Loucy (cell line): ENCODE data around the gene CUL9.

Experiments used
- H2AFZ ChIP-seq: fragments of 200-600 bp; sonication (generic); 2 replicates; pipeline ENCODE4 v1.6.0; 2016; ENCODE audit warnings: antibody characterized with exemption, mild to moderate bottlenecking, low read length, moderate library complexity
- H3F3A ChIP-seq: fragments of 200-600 bp; 2 replicates; pipeline ENCODE4 v1.6.0; 2016; ENCODE audit warnings: antibody characterized with exemption, low read depth, mild to moderate bottlenecking
- H3K27me3 ChIP-seq: fragments of 200-600 bp; sonication (generic); 2 replicates; pipeline ENCODE4 v1.6.1; 2014; ENCODE audit warnings: low read length, mild to moderate bottlenecking; ENCODE audit not compliant: insufficient read depth, poor library complexity, severe bottlenecking
- H3K36me3 ChIP-seq: fragments of 200-600 bp; sonication (generic); 2 replicates; pipeline ENCODE4 v1.6.1; 2016; ENCODE audit warnings: low read length; ENCODE audit not compliant: insufficient read depth
- H3K4me1 ChIP-seq: fragments of 200-600 bp; sonication (generic); 2 replicates; pipeline ENCODE4 v1.5.1; 2014; ENCODE audit warnings: low read length, mild to moderate bottlenecking; ENCODE audit not compliant: insufficient read depth, poor library complexity, severe bottlenecking
- H3K4me2 ChIP-seq: fragments of 200-600 bp; sonication (generic); 2 replicates; pipeline ENCODE4 v1.6.0; 2014; ENCODE audit warnings: antibody characterized with exemption, low read length, low read depth, mild to moderate bottlenecking; ENCODE audit not compliant: poor library complexity, severe bottlenecking
- H3K4me3 ChIP-seq: fragments of 200-600 bp; sonication (generic); 2 replicates; pipeline ENCODE4 v1.5.1; 2014; ENCODE audit warnings: low read length, mild to moderate bottlenecking, mixed read lengths; ENCODE audit not compliant: poor library complexity, severe bottlenecking
- H3K79me2 ChIP-seq: fragments of 200-600 bp; sonication (generic); 2 replicates; pipeline ENCODE4 v1.6.1; 2014; ENCODE audit warnings: low read length; ENCODE audit not compliant: insufficient read depth
- H3K9ac ChIP-seq: fragments of 200-600 bp; sonication (generic); 2 replicates; pipeline ENCODE4 v1.6.0; 2014; ENCODE audit warnings: mild to moderate bottlenecking, low read depth, low read length, moderate library complexity; ENCODE audit not compliant: poor library complexity, severe bottlenecking
- H3K9me2 ChIP-seq: fragments of 200-600 bp; sonication (generic); replicated peaks from 2 replicates; pipeline ENCODE4 v1.6.1; 2016; ENCODE audit warnings: low read depth, low read length, mixed read lengths
- H3K9me3 ChIP-seq: fragments of 200-600 bp; sonication (generic); 2 replicates; pipeline ENCODE4 v1.6.1; 2014; ENCODE audit warnings: mild to moderate bottlenecking, antibody characterized with exemption, low read length, low read depth; ENCODE audit not compliant: insufficient read depth
- H4K20me1 ChIP-seq: fragments of 200-600 bp; sonication (generic); 2 replicates; pipeline ENCODE4 v1.6.0; 2014; ENCODE audit warnings: antibody characterized with exemption, low read length, mild to moderate bottlenecking; ENCODE audit not compliant: insufficient read depth, poor library complexity, severe bottlenecking
- CTCF ChIP-seq: fragments of 200-600 bp; sonication (generic); conservative IDR thresholded peaks from 2 replicates; pipeline ENCODE4 v1.5.1; 2014; ENCODE audit warnings: mild to moderate bottlenecking, antibody characterized with exemption, low read length
- EZH2phosphoT487 ChIP-seq: fragments of 200-600 bp; IDR thresholded peaks from 2 replicates; pipeline ENCODE4 v1.6.1; 2018; ENCODE audit warnings: antibody characterized with exemption, mild to moderate bottlenecking, moderate library complexity, borderline replicate concordance

CUL9 gene

GRCh38 chr6:43220439-43220951 lies 38.5 kb downstream of the CUL9 start:
- H3K9me3 ChIP-seq, result no peaks in the 10 kb centered on the region
- H3K9me2 ChIP-seq, result no peaks in the 10 kb centered on the region
- H3K4me3 ChIP-seq, result no peak overlapping the region
- peaks cover 11% of the 10 kb centered on the region for H3K4me1 ChIP-seq
- no peaks in the 10 kb centered on the region; the same call in 1 of the 2 replicates for H3K36me3 ChIP-seq
- H3K27me3 ChIP-seq, result no peaks in the 10 kb centered on the region
- no peak for TF ChIP-seq EZH2phosphoT487
- TF ChIP-seq CTCF, result no peak
- H3K79me2 ChIP-seq, result no peaks in the 10 kb centered on the region
- no peak overlapping the region for H3K4me2 ChIP-seq
- no peaks in the 10 kb centered on the region for H3F3A ChIP-seq
- no peak overlapping the region for H3K9ac ChIP-seq
- H2AFZ ChIP-seq, result no peak overlapping the region
- H4K20me1 ChIP-seq, result no peaks in the 10 kb centered on the region

DNA sequence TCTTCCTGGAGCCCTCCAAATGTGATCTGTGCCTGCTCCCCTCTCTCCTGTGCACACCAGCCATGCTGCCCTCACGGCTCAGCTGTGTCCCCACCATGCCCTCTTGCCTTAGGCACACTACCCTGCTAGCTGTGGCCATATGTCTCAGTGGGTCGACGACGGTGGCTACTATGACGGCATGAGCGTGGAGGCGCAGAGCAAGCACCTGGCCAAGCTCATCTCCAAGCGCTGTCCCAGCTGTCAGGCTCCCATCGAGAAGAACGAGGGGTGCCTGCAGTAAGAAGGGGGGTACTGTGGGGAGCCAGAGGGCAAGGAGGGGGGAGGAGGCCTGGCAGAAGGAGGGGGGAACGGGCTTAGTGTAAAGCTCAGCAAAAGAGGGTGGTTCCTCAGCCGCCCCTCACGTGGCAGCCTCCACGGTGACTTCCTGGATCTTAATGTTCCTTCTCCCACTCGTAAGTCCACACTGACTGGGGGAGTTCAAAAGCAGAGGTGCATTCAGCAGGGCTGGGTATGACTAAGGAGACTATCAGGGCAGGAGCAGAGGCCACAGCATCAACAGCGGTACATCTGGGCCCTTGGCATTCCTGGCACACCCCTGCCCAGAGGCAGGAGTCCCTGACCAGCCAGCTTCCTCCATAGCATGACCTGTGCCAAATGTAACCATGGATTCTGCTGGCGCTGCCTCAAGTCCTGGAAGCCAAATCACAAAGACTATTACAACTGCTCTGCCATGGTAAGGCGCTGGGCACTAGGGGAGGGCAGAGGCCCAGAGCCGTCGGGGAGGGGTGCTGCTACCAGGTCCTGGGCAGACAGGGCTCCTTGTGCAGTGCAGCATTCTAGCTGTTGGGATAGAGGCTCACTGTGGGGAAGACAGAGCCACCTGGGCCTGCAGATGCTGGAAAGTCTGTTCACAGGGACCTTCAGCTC lies 39.3 kb downstream of the CUL9 start:
- Histone ChIP-seq H3K36me3 (no peaks in the 10 kb centered on the region; the same call in 1 of the 2 replicates), H3K9me3 (no peaks in the 10 kb centered on the region), H3K79me2 (no peaks in the 10 kb centered on the region), H3F3A (no peaks in the 10 kb centered on the region), H2AFZ (no peak overlapping the region), H3K9ac (no peak overlapping the region), H3K27me3 (no peaks in the 10 kb centered on the region), H4K20me1 (no peaks in the 10 kb centered on the region), H3K9me2 (no peaks in the 10 kb centered on the region), H3K4me3 (no peak overlapping the region), H3K4me1 (peaks cover 11% of the 10 kb centered on the region), H3K4me2 (no peak overlapping the region)
- TF ChIP-seq CTCF, result no peak
- TF ChIP-seq EZH2phosphoT487, result no peak

- TF ChIP-seq EZH2phosphoT487 (no peak), CTCF (no peak)
- Histone ChIP-seq H3K79me2 (no peaks in the 10 kb centered on the region), H3K36me3 (no peaks in the 10 kb centered on the region; the same call in 1 of the 2 replicates)
Measured at GRCh38 chr6:43222418-43223059, 40.5 kb downstream of the CUL9 start.

More at GRCh38 chr6:43222418-43223059, 40.5 kb downstream of the CUL9 start:
- H3K4me1 ChIP-seq, result peaks cover 11% of the 10 kb centered on the region
- H3K9me3 ChIP-seq, result no peaks in the 10 kb centered on the region
- H4K20me1 ChIP-seq, result no peaks in the 10 kb centered on the region
- H3K9me2 ChIP-seq, result no peaks in the 10 kb centered on the region
- H2AFZ ChIP-seq, result no peak overlapping the region
- H3K9ac ChIP-seq, result no peak overlapping the region
- no peaks in the 10 kb centered on the region for H3F3A ChIP-seq
- no peak overlapping the region for H3K4me2 ChIP-seq
- no peak overlapping the region for H3K4me3 ChIP-seq
- H3K27me3 ChIP-seq, result no peaks in the 10 kb centered on the region
